ENCODE results near the gene UGGT1. TPM values are rescaled to one million over a fixed set of nuclear protein-coding genes. Genes with fewer than 3 reads are reported as not detected.

UGGT1 gene
- total RNA-seq, 1 experiment from 2014 or later: 18.1 TPM

GRCh38 chr2:128237911-128238697, 147.1 kb downstream of the UGGT1 start:
- in situ Hi-C loops (cut with HindIII; ENCODE audit: low sequenced_read_pairs): no loop called here
- DNase-seq (ENCODE audit: low spot score): no peak

DNA sequence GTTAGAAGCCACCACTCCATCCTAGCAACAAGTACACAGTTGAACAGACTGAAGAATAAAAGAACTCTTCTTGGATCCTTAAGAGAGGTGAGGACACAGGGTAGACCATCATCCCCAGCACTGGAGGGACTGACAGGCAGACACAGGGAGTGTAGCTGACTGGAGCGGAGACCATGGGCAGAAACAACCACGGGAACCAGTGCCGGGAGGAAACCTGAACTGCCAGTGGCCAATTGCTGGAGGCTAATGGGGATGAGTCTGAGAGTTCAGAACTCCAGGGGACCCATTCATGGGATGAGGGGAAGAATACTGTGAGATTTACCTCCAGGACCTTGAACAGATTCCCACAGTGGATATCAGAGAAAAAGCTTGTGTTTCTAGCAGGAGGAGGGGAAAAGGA, 150.9 kb downstream of the UGGT1 start:
- in situ Hi-C loops (cut with HindIII; ENCODE audit: low sequenced_read_pairs): no loop called here
- no peak for DNase-seq (ENCODE audit: low spot score)

Other genes starting within 250 kb of the UGGT1 start
- gene POLR2D, start 233.0 kb upstream of the UGGT1 start, total RNA-seq (2014; rRNA removed; shearing (Covaris generic)): 54.8 and 57.8 TPM in 2 replicates
- gene AMMECR1L, start 205.2 kb upstream of the UGGT1 start, total RNA-seq (2014; rRNA removed; shearing (Covaris generic)): 8.5 and 15.5 TPM in 2 replicates
- 3.9 and 14.3 TPM in 2 replicates for gene SAP130, start 63.1 kb upstream of the UGGT1 start, total RNA-seq (2014; rRNA removed; shearing (Covaris generic))
- gene HS6ST1, start 227.7 kb downstream of the UGGT1 start, total RNA-seq (2014; rRNA removed; shearing (Covaris generic)): 45.2 and 45.4 TPM in 2 replicates